ENCODE data around the gene SUSD3.

SUSD3 gene

DNA sequence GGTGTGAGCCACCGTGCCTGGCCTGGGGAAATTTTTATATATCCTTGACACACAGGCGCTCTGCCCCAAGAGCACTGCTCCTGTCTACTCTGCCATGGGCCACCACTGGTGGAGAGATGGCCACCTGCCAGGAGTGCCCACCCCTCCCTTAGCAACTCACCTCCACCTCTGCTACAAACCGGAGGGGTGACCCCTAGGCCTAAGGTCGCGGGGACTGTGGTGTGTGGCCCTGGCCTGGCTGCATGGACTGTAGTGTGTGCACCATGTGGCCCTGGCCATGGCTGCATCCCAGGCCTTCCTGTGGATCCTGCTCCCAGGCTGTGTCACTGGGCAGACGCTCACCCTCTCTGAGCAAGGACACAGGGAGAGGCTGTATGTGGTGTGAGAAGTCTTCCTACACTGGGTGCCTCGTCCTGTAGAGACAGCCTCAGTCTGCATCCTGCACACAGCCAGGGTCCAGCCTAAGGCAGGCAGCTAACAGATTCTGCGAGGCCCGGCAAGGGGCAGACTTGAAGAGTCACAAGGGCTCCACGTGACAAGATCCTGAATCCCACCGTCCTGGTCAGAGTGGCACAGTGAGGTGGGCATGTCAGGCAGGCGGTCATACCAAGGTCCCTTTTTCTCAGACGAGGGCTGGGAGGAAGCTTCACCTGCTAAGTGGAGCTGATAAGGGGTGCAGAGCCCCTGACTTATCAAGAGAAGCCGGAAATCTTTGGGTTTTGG, 65.2 kb downstream of the SUSD3 start:
- DNase-seq (ENCODE audit: low read depth in 2 of 2) = no peak

DNA sequence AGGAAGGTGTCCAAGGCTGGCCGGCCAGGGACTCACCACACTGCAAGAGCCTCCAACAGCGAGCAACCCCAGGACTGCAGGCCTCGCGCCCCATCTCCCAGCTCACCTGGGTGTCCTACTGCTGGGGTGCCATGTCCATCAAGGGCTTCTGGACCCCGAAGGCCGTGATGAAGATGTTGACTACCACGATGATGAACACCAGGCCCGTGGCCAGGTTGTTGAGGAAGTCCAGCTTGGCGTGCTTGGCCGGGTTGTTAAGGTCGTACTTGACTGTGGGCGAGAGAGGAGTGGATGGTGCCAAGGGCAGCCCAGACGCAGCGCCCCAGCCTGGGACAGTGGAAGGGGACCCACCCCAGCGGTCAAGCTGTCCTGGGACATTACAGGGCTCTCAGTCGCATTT, 66.3 kb downstream of the SUSD3 start:
- DNase-seq (ENCODE audit: low read depth in 2 of 2) = no peak

DNA sequence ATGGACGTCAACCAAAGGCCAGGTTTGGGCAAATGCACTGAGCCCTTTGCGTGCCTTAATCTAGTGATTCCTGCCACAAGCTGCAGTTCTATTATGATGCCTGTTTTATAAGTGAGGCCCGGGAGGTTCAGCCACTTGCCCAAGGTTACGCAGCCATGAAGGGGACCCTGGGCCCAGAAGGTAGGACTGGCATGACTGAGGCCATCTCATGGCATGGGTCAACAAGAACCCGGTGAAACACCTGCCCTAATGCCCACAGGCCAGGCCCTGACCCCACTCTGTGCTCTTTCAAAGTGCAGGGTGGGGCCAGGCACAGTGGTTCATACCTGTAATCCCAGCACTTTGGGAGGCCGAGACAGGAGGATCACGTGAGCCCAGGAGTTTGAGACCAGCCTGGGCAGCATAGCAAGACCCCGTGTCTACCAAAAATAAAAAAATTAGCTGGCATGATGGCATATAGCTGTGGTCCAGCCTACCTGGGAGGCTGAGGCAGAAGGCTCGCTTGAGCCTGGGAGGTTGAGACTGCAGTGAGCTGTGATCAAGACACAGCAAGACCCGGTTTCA, 66.9 kb downstream of the SUSD3 start:
- no peak for DNase-seq (ENCODE audit: low read depth in 2 of 2)

DNA sequence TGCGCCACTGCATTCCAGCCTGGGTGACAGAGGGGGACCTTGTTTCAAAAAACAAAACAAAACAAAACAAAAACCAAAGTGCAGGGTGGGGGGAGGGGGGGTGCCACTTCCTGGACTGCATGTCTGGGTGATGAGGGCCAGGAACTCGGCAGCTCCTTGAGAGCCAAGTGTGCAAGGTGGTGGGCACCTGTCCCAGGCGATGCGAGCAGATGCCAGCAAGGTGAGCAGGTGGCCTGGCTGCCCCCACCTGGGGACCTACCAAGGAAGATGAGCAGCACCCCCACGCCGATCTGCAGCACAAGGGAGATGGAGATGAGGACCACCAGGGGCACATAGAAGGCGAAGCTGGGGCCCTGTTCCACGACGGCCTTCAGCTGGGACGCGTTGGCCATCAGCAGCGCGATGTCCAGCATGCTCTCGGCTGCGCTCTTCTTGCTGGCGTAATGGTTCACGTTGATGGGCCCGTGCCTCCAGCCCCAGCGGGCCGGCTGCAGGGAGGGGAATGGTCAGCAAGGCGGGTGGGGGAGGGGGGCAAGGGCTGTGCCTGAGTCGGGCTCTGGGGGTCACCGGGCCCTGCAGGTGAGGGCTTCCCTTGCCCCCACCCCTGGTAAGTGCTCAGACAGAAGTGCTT, 67.8 kb downstream of the SUSD3 start:
- no peak for DNase-seq (ENCODE audit: low read depth in 2 of 2)

DNA sequence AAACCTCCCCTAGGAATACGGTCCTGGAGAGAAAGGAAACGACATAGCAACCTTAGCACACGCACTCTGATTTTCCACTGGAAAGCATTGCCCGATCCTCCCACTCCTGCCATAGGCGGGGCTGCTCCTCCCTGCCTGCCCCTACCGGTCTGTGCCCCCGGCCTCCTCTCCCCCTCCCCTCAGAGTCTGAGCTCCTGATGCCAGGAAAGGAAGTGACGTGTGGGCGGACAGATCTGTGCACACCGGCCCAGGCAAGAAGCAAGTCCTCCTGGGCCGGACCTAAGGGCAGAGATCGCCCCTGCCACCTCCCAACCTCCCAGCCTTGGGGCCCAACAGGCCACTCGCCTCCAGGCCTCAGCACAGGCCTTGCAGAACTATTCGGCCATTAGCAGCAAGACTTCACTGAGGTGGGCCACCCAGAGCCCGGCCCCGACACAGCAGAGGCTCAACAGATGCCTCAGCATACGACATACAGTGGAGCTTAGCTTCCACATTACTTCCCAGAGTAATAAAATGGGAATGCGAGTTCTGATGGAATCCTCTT, 68.4 kb downstream of the SUSD3 start:
- no peak for DNase-seq (ENCODE audit: low read depth in 2 of 2)

DNA sequence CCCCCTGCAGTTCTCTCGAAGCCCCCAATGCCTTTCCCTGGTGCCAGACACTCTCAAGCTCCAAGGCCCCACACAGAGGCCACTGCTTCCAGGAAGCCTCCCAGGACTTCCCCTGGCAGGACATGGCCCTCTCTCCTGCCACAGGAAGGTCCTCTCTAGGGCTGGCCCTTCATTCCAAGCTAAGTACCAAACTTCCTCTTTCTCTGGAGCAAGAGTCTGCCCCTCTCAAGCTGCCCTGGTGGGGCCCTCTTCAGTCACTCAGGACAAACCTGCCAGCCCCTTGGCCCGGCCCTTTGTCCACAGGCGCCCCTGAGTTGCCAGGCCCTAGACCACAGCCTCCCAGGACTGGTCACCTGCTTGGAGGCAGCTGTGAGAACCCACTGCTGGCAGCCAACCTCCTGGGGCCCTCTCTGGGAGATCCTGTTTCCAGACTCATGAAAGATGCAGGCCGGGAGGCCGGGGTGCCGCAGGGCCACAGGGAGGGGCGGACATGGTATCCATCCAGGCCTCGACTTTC, 69.0 kb downstream of the SUSD3 start:
- no peak for DNase-seq (ENCODE audit: low read depth in 2 of 2)

DNA sequence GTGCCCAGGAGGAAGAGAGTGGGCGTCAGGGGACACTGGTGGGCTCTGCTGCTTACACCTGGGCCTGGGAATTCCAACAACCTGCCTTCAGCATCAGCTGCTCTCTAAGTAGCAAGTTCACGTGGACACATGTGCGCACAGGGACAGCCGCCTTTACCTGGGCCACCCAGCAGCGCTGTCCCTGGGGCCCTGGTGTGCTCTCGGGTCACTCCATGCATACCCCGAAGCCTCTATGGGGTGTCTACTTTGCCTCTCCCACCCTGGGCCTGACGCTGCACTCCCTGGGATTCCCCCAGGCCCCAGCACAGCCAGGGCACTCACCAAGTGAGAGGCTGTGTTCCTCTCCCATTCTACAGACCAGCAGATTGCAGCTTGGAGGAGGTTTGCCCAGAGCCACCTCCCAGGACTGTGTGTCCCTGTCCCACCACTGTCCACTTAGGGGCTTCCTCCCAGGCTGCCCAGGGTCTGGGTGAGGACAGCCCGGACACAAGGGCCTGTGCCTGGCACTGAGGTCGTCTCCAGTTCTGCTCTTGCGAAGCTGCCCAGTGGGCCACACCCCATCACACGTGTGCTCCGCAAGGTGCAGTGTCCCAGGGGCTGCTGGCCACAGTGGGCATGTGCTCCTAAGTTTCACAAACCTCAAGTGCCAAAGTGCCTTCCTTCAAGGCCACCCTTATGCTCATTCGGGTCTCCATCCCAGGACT, 69.7 kb downstream of the SUSD3 start:
- no peak for DNase-seq (ENCODE audit: low read depth in 2 of 2)

DNA sequence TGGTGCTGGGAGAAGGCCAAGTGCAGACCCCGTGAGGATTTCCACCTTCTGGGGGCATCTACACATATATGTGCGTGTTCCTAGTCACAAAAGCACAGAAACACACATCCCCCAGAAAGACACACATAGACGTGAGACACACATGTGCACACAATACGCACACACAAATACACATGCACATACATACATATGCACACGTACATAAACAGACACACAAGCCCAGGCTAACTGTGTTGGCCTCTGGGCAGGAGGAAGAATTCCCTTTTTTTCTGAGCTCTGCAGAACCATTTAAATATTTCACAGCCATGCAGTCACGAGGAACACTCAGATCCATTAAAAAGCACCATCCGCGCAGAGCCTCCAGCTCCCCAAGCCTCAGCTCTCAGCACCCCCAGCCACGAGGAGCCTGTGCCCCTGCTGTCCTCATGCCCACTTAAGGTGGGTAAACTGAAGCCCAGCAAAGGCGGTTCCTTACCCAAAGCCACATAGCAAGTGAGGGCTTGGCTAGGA, 70.3 kb downstream of the SUSD3 start:
- DNase-seq (ENCODE audit: low read depth in 2 of 2) = no peak

DNA sequence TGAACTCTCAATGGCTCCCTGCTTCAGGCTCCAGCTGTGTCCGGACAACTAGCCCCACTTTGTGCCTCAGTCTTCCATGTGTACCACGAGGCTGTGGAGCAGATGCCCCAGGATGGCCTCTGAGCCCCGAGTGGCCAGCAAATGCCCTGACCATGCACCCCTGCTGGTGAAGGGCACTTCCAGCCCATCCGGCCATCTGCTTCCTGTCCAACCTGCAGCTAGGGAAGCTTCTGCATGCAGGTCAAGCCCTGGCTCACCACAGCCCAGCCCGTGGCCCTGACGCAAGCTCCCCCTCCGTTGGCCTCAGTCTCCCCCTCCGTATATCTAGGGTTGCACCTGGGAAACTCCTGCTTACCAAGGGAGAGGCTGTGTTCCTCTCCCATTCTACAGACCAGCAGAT, 70.8 kb downstream of the SUSD3 start:
- no peak for DNase-seq (ENCODE audit: low read depth in 2 of 2)

DNA sequence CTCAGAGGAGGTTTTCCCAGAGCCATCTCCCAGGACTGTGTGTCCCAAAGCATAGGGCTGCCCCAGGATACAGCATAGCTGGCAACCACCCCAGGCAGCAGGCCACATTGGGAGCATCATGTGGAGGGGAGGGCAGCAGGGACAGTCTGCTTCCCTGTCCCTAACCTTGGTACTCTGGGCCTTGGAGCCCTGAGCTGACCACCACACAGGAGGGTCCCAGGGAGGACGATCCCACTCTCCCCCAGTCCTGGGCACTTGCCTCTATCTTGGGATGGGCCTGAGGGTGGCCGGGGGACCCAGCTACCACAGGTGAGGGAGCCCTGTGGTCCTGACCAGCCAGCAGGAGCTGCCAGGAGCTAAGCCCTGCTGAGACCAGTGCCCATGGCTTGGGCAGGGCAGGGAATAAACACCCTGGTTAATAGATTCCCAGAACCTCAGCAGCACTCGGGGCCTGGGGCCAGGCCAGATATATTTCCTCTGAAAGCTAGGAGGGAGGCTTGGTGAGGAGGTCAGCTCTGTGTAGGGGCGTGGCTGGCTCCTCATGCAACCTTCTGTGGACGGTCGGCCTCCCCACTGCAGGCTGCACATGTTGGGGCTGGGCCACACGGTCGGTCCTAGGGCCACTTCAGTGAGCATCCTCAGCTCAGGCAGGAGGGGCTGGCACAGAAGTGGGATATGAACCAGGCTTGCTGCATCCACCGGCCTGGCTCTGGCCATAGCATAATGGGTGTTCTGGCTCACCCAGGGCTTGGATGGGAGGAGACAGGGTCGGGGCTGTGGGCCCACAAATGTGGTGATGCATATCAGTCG, 71.4 kb downstream of the SUSD3 start:
- no peak for DNase-seq (ENCODE audit: low read depth in 2 of 2)

DNA sequence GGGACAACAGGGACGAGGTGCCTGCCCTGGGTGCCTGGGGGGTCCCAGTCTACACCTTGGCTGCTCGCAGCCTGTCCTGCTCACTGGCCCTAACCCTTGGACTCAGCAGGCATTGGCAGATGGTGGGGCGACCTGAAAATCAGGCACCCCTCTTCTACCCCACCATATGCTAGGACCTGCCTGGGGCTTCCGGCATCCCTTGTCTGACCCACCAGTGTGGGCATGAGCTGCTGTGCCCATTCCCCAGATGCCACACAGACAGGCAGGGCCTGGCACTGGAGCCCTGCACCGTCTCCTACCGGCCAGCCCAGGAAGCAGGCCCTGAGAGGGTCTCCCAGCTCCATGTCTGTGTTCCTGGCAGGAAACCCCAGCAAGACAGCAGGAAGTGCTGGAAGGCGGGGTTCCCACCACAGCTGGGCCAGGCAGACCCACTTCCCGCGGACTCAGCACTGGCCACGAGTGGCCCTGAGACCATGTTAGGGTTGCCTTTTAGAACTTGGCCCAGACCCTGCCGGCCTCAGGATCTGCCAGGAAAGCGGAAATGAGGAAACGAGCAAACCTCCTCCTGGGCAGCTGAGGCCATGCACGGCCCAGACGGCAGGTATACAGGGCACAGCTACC, 72.5 kb downstream of the SUSD3 start:
- DNase-seq (ENCODE audit: low read depth in 2 of 2) = no peak

DNA sequence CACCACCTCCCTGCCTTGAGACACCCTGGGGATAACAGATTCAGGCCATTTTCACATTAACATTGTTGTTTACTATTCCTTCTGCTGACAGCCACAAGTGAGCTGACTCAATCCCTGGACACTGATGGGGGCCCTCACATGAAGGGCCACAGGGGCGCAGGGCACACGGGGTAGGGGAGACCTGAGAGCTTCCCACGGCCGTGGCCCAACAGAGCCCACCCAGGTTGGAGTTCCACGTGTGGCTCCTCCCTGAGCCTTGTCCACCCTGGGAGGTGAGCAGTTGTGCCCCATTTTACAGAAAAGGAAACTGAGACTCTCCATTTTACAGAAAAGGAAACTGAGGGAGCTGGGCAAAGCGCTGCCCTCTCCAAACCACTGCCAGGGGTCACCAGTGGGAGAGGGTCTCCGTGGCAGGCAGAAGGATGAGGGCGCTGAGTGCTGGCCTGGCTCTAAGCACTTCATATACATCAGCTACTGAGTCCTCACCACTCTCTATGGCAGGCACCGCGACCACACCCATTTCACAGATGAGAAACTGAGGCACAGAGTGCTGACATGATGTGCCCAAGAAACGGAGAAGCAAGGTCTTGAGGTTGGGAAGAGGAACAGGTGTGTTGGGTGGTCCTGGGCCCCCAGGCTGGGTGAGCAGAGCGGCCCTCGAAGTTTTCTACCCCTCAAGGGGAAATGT, 73.2 kb downstream of the SUSD3 start:
- no peak for DNase-seq (ENCODE audit: low read depth in 2 of 2)

DNA sequence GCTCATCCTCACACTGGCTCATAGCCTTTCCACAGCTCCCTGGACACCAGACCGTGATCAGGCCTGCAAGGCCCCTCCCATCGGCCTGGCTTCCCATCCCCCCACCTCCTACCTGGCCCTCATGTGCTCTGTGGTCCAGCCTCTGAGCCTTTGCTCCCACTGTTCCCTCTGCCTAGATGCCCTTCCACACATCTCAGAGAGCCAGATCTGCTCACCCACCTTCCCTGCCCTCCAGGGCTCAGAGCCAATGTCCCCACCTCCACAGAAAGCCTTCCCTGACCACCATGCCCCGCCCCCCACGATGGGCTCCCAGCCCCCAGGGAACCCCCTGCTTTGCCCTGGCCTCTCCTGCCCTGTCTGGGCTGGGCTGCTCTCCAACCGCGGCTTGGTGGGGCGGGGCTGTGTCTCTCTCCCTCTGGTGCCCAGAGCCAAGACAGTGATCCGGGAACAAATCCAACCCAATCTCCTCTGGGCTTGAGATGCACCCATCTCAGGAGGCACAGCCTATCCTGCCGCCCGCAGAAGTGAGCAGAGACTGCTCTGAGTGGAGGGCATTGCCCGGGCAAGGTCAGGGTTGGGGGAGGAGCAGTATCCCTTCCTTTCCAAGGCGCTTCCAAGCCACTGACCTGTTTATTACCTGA, 73.9 kb downstream of the SUSD3 start:
- no peak for DNase-seq (ENCODE audit: low read depth in 2 of 2)

DNA sequence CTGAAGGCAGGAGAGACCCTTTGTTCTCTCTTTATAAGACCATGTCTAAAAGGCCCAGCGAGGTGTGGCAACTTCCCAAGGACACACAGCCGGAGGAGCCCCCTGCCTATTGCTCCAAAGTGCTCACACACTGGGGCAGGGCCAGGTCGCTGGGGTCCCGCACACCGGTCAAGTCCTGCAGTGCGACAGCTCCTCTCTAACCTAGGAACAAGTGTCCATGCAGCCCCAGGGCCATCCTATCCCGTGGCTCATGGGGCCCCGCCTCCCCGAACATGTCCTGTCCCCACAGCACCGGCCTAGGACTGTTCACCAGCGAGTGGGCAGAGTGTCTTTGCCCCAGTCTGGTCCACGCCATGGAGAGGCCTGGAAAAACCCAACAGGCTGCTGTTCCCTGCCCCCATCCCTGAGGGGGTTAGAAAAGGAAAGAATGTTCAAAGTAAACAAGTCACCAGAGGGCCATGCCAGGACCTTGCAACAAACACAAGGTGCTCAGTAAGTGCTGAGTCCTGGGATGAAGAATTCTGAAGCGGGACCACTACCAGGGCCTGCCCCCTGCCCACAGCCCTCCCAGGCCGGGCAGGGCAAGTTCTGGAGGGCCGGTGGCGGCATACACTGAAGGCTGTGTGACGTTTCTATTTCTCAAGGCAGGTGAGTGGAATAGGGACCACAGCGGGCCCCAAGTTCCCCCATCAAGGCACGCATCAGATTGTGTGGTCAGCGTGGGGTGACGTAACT, 74.6 kb downstream of the SUSD3 start:
- no peak for DNase-seq (ENCODE audit: low read depth in 2 of 2)

DNA sequence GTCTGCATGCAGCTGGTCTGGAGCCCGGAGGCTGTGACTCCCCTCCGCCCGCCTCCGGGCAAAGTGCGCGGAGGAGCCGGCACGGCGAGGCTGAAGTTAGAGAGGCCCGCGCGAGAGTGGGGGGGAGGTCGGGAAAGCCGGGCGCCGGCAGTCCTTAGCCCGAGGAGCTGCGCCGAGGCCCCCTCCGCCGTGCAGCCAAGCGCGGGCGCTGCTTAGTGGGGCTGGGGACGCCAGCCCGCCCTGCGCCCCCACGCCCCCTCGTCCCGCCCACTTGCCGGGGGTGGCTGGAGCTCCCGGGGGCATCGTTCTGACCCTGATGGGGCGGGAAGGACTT, 75.1 kb downstream of the SUSD3 start:
- peak in 1 of 2 donors; percentile 46 for DNase-seq (ENCODE audit: low read depth in 2 of 2)

DNA sequence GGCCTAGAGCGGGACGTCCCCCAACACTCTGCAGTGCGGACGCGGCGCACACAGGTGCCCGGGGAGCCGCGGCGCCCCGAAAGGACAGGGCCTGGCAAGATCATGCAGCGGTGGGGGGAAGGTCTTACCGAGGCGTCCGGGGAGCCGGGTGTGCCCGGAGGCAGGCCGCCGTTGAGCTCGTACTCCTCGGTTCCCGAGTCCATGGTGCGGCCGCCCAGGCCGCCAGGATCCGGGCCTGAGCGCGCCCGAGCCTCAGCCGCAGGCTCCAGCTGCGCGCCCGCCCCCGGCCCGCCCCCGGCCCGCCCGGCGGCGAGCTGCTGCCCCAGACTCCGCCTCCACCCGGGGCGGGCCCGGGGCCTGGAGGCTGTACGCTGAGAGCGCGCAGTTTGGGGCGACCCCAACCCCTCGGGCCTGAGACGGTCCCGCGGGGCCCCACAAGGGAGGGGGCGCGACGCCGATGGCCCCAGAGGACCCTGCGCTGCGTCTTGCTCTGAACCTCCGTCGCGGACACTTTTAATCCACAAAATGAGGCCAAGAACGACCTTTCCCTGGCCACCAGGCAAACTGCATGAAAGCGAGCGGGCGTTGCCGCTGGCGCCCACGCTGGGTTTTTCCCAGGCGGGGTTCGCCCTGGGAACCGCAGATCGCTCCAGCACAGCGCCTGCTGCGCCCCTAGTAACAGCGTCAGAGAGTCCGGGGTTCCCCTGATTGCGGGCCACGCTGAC, 75.7 kb downstream of the SUSD3 start, which contains the start of gene NINJ1:
Gene NINJ1, minus strand, starts transcription at position 237 of the 725 bp plus-strand sequence. Its CDS starts 34 bp downstream, at position 203.
- peak; percentile 79 to 89 for DNase-seq (ENCODE audit: low read depth in 2 of 2)

All from stimulated activated CD8-positive, alpha-beta memory T cell treated with anti-CD3 and anti-CD28 coated beads, Interleukin-7, amount 100 ng/mL, for 4 hours (primary cell).